Measurements from ENCODE around the gene LARGE1.

The LARGE1 gene

DNA sequence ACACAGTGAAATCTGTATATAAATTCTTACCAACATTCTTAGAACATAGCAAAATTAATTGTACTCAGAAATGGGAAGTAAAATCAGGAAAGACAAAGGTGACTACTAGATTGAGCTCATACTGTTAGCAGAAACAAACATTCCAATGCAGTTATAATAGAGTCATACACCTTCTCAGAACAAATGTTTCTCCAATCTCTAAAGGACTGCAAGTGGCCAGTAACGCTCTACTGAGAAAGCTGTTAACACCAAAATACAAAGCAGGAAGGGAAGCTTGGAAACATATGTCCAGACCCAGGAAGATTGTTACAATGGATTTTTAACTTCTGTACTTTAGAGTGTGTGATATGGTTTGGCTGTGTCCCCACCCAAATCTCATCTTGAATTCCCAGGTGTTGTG is 341.5 kb downstream of the LARGE1 start:
- TF ChIP-seq POLR2AphosphoS5 (IDR thresholded peaks at IDR 0.05; ENCODE audit: low read depth) (no peak), CTCF (IDR thresholded peaks at IDR 0.05; ENCODE audit: insufficient read depth, low read length) (no peak)
- Histone ChIP-seq H3K27ac (replicated peaks) (no peak overlapping the region), H3K4me3 (replicated peaks; ENCODE audit: insufficient read depth, low read length) (no peak overlapping the region), H3K27me3 (ENCODE audit: insufficient read depth, poor library complexity, severe bottlenecking) (no peaks in the 10 kb centered on the region)
- DNase-seq (ENCODE audit: low read depth in 1 of 2, low spot score in 1 of 2), result no peak

GRCh38 chr22:33577862-33578411 is 342.3 kb downstream of the LARGE1 start:
- Histone ChIP-seq H3K27me3 (ENCODE audit: insufficient read depth, poor library complexity, severe bottlenecking) (no peaks in the 10 kb centered on the region), H3K4me3 (replicated peaks; ENCODE audit: insufficient read depth, low read length) (no peak overlapping the region), H3K27ac (replicated peaks) (no peak overlapping the region)
- no peak for TF ChIP-seq CTCF (IDR thresholded peaks at IDR 0.05; ENCODE audit: insufficient read depth, low read length)
- TF ChIP-seq, protein P1, sequence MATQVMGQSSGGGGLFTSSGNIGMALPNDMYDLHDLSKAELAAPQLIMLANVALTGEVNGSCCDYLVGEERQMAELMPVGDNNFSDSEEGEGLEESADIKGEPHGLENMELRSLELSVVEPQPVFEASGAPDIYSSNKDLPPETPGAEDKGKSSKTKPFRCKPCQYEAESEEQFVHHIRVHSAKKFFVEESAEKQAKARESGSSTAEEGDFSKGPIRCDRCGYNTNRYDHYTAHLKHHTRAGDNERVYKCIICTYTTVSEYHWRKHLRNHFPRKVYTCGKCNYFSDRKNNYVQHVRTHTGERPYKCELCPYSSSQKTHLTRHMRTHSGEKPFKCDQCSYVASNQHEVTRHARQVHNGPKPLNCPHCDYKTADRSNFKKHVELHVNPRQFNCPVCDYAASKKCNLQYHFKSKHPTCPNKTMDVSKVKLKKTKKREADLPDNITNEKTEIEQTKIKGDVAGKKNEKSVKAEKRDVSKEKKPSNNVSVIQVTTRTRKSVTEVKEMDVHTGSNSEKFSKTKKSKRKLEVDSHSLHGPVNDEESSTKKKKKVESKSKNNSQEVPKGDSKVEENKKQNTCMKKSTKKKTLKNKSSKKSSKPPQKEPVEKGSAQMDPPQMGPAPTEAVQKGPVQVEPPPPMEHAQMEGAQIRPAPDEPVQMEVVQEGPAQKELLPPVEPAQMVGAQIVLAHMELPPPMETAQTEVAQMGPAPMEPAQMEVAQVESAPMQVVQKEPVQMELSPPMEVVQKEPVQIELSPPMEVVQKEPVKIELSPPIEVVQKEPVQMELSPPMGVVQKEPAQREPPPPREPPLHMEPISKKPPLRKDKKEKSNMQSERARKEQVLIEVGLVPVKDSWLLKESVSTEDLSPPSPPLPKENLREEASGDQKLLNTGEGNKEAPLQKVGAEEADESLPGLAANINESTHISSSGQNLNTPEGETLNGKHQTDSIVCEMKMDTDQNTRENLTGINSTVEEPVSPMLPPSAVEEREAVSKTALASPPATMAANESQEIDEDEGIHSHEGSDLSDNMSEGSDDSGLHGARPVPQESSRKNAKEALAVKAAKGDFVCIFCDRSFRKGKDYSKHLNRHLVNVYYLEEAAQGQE (IDR thresholded peaks at IDR 0.05; ENCODE audit: insufficient replicate concordance, low read depth), result no peak
- TF ChIP-seq POLR2AphosphoS5 (IDR thresholded peaks at IDR 0.05; ENCODE audit: low read depth), result no peak
- no peak for TF ChIP-seq SPI1 (IDR thresholded peaks at IDR 0.05; ENCODE audit: borderline replicate concordance, low read depth)
- no peak for TF ChIP-seq GABPA (IDR thresholded peaks at IDR 0.05; ENCODE audit: low read depth)
- DNase-seq (ENCODE audit: low read depth in 1 of 2, low spot score in 1 of 2), result no peak

DNA sequence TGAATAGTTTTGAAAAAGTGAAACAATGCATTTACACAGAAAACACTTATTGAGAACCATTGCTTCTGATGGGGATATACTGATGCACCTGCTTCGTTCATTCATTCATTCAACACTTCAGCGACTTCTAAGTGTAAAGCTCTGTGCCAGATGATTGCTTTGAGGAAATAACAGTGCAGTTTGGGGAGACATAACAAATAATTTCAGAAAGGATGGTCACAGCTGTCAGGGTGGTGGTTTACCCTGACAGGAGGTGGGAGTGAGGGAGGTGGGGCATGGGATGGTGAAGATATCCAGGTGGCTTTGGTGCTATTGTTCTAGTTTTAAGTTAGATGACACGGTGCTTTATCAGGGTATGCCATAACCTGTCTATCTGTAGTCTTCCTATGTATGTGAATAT is 344.1 kb downstream of the LARGE1 start:
- H3K27me3 ChIP-seq (ENCODE audit: insufficient read depth, poor library complexity, severe bottlenecking), result no peaks in the 10 kb centered on the region
- DNase-seq (ENCODE audit: low read depth in 1 of 2, low spot score in 1 of 2), result no peak
- no peak overlapping the region for H3K4me3 ChIP-seq (replicated peaks; ENCODE audit: insufficient read depth, low read length)
- TF ChIP-seq, protein P1 (IDR thresholded peaks at IDR 0.05; ENCODE audit: insufficient replicate concordance, low read depth), result no peak
- no peak for TF ChIP-seq GABPA (IDR thresholded peaks at IDR 0.05; ENCODE audit: low read depth)
- TF ChIP-seq SPI1 (IDR thresholded peaks at IDR 0.05; ENCODE audit: borderline replicate concordance, low read depth), result no peak
- no peak for TF ChIP-seq POLR2AphosphoS5 (IDR thresholded peaks at IDR 0.05; ENCODE audit: low read depth)
- no peak for TF ChIP-seq CTCF (IDR thresholded peaks at IDR 0.05; ENCODE audit: insufficient read depth, low read length)
- H3K27ac ChIP-seq (replicated peaks), result no peak overlapping the region

GRCh38 chr22:33575771-33576170 is 344.5 kb downstream of the LARGE1 start:
- DNase-seq (ENCODE audit: low read depth in 1 of 2, low spot score in 1 of 2), result no peak
- Histone ChIP-seq H3K27me3 (ENCODE audit: insufficient read depth, poor library complexity, severe bottlenecking) (no peaks in the 10 kb centered on the region), H3K27ac (replicated peaks) (no peak overlapping the region), H3K4me3 (replicated peaks; ENCODE audit: insufficient read depth, low read length) (no peak overlapping the region)
- no peak for TF ChIP-seq SPI1 (IDR thresholded peaks at IDR 0.05; ENCODE audit: borderline replicate concordance, low read depth)
- TF ChIP-seq GABPA (IDR thresholded peaks at IDR 0.05; ENCODE audit: low read depth), result no peak
- TF ChIP-seq, protein P1 (IDR thresholded peaks at IDR 0.05; ENCODE audit: insufficient replicate concordance, low read depth), result no peak
- no peak for TF ChIP-seq POLR2AphosphoS5 (IDR thresholded peaks at IDR 0.05; ENCODE audit: low read depth)
- no peak for TF ChIP-seq CTCF (IDR thresholded peaks at IDR 0.05; ENCODE audit: insufficient read depth, low read length)
